Measurements from ENCODE around the gene MLXIP.

- no peak for TF ChIP-seq POLR2AphosphoS5 (IDR thresholded peaks at IDR 0.05)
- no peak for TF ChIP-seq CTCF (IDR thresholded peaks at IDR 0.05)
- no peak for TF ChIP-seq POLR2A (IDR thresholded peaks at IDR 0.05)
Observed at GRCh38 chr12:122152754-122153153, 74.2 kb downstream of the MLXIP start.
